MM.1S (cell line): ENCODE data around the gene ZNF775.

Experiments used
- EZH2 ChIP-seq: fragments of 300-600 bp; sonication (generic); optimal IDR thresholded peaks from 2 replicates; pipeline ENCODE3; 2017; ENCODE audit warnings: low read depth, mild to moderate bottlenecking, antibody characterized with exemption, low read length, mixed read lengths
- TF ChIP-seq, protein P1 (sequence below): fragments of 300-600 bp; sonication (generic); IDR thresholded peaks from 2 replicates; pipeline ENCODE4 v1.5.1; 2016; ENCODE audit warnings: antibody characterized with exemption, low read length, mixed read lengths

DNA sequence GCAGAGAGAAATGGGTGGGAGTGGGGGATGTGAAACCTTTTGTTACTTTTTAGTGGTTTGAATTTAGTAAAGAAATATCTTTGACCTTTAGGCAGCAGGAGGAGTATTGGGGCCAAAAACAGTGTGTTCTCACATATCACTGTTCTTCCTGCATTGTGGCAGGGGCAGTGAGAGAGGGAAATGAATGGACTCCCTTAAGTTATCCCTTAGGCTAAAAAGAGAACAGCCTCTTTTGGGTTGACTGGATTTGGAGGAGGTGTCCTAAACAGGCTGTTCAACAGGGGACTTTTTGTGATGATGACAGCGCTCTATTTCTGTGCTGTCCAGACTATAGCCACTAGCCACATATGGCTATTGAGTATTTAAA lies 22.3 kb downstream of the ZNF775 start:
- TF ChIP-seq, protein P1, sequence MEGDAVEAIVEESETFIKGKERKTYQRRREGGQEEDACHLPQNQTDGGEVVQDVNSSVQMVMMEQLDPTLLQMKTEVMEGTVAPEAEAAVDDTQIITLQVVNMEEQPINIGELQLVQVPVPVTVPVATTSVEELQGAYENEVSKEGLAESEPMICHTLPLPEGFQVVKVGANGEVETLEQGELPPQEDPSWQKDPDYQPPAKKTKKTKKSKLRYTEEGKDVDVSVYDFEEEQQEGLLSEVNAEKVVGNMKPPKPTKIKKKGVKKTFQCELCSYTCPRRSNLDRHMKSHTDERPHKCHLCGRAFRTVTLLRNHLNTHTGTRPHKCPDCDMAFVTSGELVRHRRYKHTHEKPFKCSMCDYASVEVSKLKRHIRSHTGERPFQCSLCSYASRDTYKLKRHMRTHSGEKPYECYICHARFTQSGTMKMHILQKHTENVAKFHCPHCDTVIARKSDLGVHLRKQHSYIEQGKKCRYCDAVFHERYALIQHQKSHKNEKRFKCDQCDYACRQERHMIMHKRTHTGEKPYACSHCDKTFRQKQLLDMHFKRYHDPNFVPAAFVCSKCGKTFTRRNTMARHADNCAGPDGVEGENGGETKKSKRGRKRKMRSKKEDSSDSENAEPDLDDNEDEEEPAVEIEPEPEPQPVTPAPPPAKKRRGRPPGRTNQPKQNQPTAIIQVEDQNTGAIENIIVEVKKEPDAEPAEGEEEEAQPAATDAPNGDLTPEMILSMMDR, result no peak
- TF ChIP-seq EZH2, result no peak
